Measurements from ENCODE around the gene PRKG1. TPM values are rescaled to one million over a fixed set of nuclear protein-coding genes. Genes with fewer than 3 reads are reported as not detected.

PRKG1 gene
- polyA plus RNA-seq, 1 donor (not counting 4 experiments of a cell fraction or from before 2014, with no cell fraction given) = 0.24 TPM

DNA sequence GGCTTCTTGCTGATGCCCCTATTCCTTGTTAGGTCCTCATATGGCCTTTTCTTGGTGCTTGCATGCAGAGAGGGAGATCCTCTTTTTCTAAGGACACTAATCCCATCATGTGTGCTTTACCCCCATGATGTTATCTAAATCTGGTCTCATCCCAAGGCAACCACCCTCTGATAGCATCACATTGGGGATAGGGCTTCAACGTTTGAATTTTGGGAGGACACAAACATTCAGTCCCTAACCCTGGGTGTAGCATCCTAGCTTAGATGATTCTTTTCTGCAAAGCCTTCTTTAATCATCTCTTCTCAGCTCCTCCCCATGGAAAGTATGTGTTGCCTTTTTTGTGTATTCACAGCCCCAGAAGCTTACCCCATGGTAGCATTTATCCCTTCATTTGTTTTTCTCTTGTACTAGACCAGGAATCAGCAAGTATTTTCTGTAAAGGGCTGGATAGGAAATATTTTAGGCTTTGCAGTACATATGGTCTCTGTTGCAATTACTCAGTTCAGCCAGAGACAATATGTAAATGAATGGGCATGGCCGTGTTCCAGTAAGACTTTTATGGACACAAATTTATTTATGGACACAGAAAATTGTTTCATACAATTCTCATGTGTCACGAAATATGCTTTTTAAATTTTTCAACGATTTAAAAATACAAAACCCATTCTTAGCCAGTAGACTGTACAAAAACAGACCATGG is 726.6 kb downstream of the PRKG1 start:
- Histone ChIP-seq H3K4me1 (ENCODE audit: control insufficient read depth, extremely low read depth, insufficient read depth, low read length) (no peaks in the 10 kb centered on the region), H4K20me1 (ENCODE audit: control insufficient read depth, extremely low read depth, insufficient read depth, low read length) (no peaks in the 10 kb centered on the region), H3K79me2 (ENCODE audit: control insufficient read depth, insufficient read depth, low read length) (no peaks in the 10 kb centered on the region), H3K4me2 (ENCODE audit: control insufficient read depth, extremely low read depth, insufficient read depth, low read depth, low read length) (no peak overlapping the region), H3K9me1 (ENCODE audit: control insufficient read depth, extremely low read depth, insufficient read depth, low read length) (no peaks in the 10 kb centered on the region), H3K4me3 (ENCODE audit: control insufficient read depth in 2 of 3, extremely low read depth in 1 of 3, insufficient read depth in 2 of 3, low read depth in 1 of 3, low read length in 3 of 3) (no peak overlapping the region), H3K9me3 (ENCODE audit: control insufficient read depth, low read depth, low read length) (no peaks in the 10 kb centered on the region), H3K27me3 (ENCODE audit: control insufficient read depth, extremely low read depth, insufficient read depth, low read length) (no peaks in the 10 kb centered on the region), H3K27ac (ENCODE audit: control insufficient read depth, insufficient read depth, low read length) (no peak overlapping the region), H3K36me3 (ENCODE audit: control insufficient read depth in 2 of 2, extremely low read depth in 1 of 2, insufficient read depth in 2 of 2, low read length in 2 of 2) (no peaks in the 10 kb centered on the region), H2AFZ (ENCODE audit: control insufficient read depth, low read length) (no peak overlapping the region), H3K9ac (ENCODE audit: control insufficient read depth, extremely low read depth, insufficient read depth, low read length) (no peak overlapping the region)
- TF ChIP-seq EZH2 (IDR thresholded peaks at IDR 0.05; ENCODE audit: low read length) = no peak
- TF ChIP-seq CTCF (optimal IDR thresholded peaks at IDR 0.05 in 1 of 3, IDR thresholded peaks at IDR 0.05 in 1 of 3, conservative IDR thresholded peaks at IDR 0.05 in 1 of 3; ENCODE audit: extremely low read depth in 1 of 3, insufficient read depth in 2 of 3, low read length in 3 of 3) = no peak
- dilution Hi-C loops (cut with MboI; ENCODE audit: extremely low pct_ligation_motif_present, low sequenced_read_pairs) = no loop called here
- DNase-seq (ENCODE audit: low read depth, low spot score) = no peak
- FAIRE-seq = no peak

- DNase-seq (ENCODE audit: low read depth, low spot score) (no peak), FAIRE-seq (no peak)
- no peaks in the 10 kb centered on the region for H3K36me3 ChIP-seq (ENCODE audit: control insufficient read depth in 2 of 2, extremely low read depth in 1 of 2, insufficient read depth in 2 of 2, low read length in 2 of 2)
- H2AFZ ChIP-seq (ENCODE audit: control insufficient read depth, low read length) = no peak overlapping the region
- no peaks in the 10 kb centered on the region for H4K20me1 ChIP-seq (ENCODE audit: control insufficient read depth, extremely low read depth, insufficient read depth, low read length)
- H3K9me3 ChIP-seq (ENCODE audit: control insufficient read depth, low read depth, low read length) = no peaks in the 10 kb centered on the region
- H3K9me1 ChIP-seq (ENCODE audit: control insufficient read depth, extremely low read depth, insufficient read depth, low read length) = no peaks in the 10 kb centered on the region
- no peaks in the 10 kb centered on the region for H3K4me1 ChIP-seq (ENCODE audit: control insufficient read depth, extremely low read depth, insufficient read depth, low read length)
- H3K4me3 ChIP-seq (ENCODE audit: control insufficient read depth in 2 of 3, extremely low read depth in 1 of 3, insufficient read depth in 2 of 3, low read depth in 1 of 3, low read length in 3 of 3) = no peak overlapping the region
- no peaks in the 10 kb centered on the region for H3K79me2 ChIP-seq (ENCODE audit: control insufficient read depth, insufficient read depth, low read length)
- dilution Hi-C loops (cut with MboI; ENCODE audit: extremely low pct_ligation_motif_present, low sequenced_read_pairs) = no loop called here
- no peak overlapping the region for H3K4me2 ChIP-seq (ENCODE audit: control insufficient read depth, extremely low read depth, insufficient read depth, low read depth, low read length)
- H3K27me3 ChIP-seq (ENCODE audit: control insufficient read depth, extremely low read depth, insufficient read depth, low read length) = no peaks in the 10 kb centered on the region
- H3K9ac ChIP-seq (ENCODE audit: control insufficient read depth, extremely low read depth, insufficient read depth, low read length) = no peak overlapping the region
- no peak overlapping the region for H3K27ac ChIP-seq (ENCODE audit: control insufficient read depth, insufficient read depth, low read length)
- TF ChIP-seq EZH2 (IDR thresholded peaks at IDR 0.05; ENCODE audit: low read length) = no peak
- TF ChIP-seq CTCF (optimal IDR thresholded peaks at IDR 0.05 in 1 of 3, IDR thresholded peaks at IDR 0.05 in 1 of 3, conservative IDR thresholded peaks at IDR 0.05 in 1 of 3; ENCODE audit: extremely low read depth in 1 of 3, insufficient read depth in 2 of 3, low read length in 3 of 3) = no peak
Observed at GRCh38 chr10:51802030-51802429, 727.7 kb downstream of the PRKG1 start.

Measured in keratinocyte (primary cell).